Mucosa of stomach (tissue), 1 donor: ENCODE measurements around the gene AKR7A3.
"Not testable (repeated sequence)": the region's sequence is repeated elsewhere in the genome, so short reads cannot be mapped to it uniquely, and the experiment has no call there.

Experiments used
- H3K27me3 ChIP-seq: one replicate; pipeline ENCODE4 v1.7.0; 2013; ENCODE audit warnings: mild to moderate bottlenecking, low read length; ENCODE audit not compliant: control insufficient read depth, insufficient read depth
- H3K36me3 ChIP-seq: one replicate; pipeline ENCODE4 v1.7.0; 2013; ENCODE audit warnings: low read length; ENCODE audit not compliant: control insufficient read depth, insufficient read depth
- H3K4me1 ChIP-seq: one replicate; pipeline ENCODE4 v1.7.0; 2013; ENCODE audit warnings: mild to moderate bottlenecking, low read length; ENCODE audit not compliant: control insufficient read depth, insufficient read depth
- H3K4me3 ChIP-seq: one replicate; pipeline ENCODE4 v1.7.0; 2013; ENCODE audit warnings: low read length
- H3K9ac ChIP-seq: one replicate; pipeline ENCODE4 v1.7.0; 2013; ENCODE audit warnings: mild to moderate bottlenecking, low read length, moderate library complexity
- H3K9me3 ChIP-seq: one replicate; pipeline ENCODE4 v1.7.0; 2013; ENCODE audit warnings: mild to moderate bottlenecking, low read length, moderate library complexity; ENCODE audit not compliant: control insufficient read depth
- donor health status: Pancreatic carcinoma.

AKR7A3 gene

DNA sequence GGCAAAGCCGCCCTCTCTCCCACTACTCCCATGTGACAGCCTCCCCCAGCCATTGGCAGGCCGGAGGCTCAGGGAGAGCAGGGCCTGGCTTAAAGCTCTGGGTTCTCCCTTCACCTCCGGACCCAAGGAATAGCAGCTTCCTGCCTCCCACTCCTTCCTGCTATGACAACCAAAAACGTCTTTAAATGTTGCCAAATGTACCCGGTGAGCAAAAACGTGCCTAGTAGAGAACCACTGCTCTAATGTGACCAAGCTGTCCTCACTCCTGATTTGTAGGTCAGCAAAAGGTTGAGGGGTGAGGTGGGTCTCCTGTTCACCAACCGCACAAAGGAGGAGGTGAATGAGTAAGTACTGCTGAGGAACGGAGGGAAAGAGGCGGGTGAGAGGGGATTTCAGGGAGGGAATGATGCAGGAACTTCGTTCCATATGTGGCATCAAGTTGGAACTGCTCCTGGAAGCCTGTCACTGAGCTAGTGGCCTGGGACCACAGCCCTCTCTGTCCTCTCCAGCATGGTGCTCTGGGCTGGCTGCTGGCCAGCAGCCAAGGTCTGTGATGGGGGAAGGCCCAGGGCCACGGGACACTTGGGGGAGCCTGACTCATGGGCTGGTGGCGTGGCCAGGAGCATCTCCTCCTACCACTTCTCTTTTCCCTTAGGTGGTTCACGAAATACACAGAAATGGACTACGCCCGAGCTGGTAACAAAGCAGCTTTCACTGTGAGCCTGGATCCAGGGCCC, 31.2 kb downstream of the AKR7A3 start:
- no peaks in the 10 kb centered on the region for H3K9me3 ChIP-seq
- no peak overlapping the region for H3K4me3 ChIP-seq
- H3K27me3 ChIP-seq = no peaks in the 10 kb centered on the region
- peaks cover 10% of the 10 kb centered on the region for H3K36me3 ChIP-seq
- no peak overlapping the region for H3K9ac ChIP-seq
- H3K4me1 ChIP-seq = peaks cover 15% of the 10 kb centered on the region

DNA sequence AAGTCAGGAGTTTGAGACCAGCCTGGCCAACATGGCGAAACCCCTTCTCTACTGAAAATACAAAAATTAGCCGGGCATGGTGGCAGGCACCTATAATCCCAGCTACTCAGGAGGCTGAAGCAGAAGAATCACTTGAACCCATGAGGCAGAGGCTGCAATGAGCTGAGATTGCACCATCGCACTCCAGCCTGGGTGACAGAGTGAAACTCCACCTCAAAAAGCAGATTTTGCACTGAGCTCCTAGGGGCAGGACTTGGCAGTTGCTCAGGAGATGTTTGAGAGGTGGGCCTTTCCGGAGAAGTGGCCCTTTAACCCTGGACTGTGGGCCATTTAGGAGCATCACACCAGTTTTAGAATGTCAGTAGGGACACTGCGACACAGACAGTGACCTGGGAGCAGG, 32.3 kb downstream of the AKR7A3 start:
- H3K36me3 ChIP-seq, H3K27me3 ChIP-seq, H3K9ac ChIP-seq, H3K4me3 ChIP-seq, H3K9me3 ChIP-seq: not testable (repeated sequence)
- H3K4me1 ChIP-seq = peaks cover 18% of the 10 kb centered on the region

DNA sequence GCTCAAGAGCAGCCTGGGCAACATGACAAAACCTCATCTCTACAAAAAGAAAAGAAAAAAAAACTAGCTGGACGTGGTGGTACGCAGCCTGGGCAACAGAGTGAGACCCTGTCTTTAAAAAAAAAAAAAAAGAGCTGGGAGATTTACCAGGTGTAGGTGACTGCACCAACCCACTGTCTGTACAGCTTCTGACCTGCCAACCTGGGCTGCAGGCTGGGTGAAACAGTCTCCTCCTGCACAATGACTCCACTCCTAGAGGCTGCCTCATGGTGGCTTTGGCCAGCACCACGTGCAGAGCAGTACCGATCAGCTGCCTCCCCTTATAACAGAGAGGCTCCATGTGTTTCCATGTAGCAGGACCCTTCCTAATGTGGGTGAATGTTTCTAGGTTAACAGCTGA, 33.3 kb downstream of the AKR7A3 start:
- Histone ChIP-seq H3K27me3 (no peaks in the 10 kb centered on the region), H3K4me1 (peaks cover 19% of the 10 kb centered on the region), H3K36me3 (peaks cover 6% of the 10 kb centered on the region), H3K9ac (no peak overlapping the region), H3K4me3 (no peak overlapping the region), H3K9me3 (no peaks in the 10 kb centered on the region)

DNA sequence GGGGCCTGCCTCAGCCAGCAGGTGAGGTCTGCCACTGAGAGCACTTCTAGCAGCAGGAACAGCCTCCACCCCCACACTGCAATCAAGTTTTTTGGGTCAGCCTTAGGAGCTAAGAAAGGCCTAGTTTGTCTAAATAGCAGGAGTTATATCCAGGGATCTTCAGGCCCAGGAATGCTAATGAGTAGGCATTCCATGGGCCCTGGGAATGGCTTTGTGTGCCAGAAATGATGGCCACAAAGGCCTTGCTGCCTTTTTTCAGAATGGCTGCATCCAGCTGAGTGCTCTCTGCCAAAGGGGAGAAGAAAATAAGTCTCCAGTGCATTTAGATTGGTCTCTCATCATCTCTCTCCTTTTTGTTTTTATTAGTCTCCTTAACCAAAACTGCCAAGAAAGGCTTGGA, 34.2 kb downstream of the AKR7A3 start:
- Histone ChIP-seq H3K27me3 (no peaks in the 10 kb centered on the region), H3K36me3 (peaks cover 4% of the 10 kb centered on the region), H3K9ac (no peak overlapping the region), H3K4me1 (peaks cover 15% of the 10 kb centered on the region), H3K9me3 (no peaks in the 10 kb centered on the region), H3K4me3 (no peak overlapping the region)

DNA sequence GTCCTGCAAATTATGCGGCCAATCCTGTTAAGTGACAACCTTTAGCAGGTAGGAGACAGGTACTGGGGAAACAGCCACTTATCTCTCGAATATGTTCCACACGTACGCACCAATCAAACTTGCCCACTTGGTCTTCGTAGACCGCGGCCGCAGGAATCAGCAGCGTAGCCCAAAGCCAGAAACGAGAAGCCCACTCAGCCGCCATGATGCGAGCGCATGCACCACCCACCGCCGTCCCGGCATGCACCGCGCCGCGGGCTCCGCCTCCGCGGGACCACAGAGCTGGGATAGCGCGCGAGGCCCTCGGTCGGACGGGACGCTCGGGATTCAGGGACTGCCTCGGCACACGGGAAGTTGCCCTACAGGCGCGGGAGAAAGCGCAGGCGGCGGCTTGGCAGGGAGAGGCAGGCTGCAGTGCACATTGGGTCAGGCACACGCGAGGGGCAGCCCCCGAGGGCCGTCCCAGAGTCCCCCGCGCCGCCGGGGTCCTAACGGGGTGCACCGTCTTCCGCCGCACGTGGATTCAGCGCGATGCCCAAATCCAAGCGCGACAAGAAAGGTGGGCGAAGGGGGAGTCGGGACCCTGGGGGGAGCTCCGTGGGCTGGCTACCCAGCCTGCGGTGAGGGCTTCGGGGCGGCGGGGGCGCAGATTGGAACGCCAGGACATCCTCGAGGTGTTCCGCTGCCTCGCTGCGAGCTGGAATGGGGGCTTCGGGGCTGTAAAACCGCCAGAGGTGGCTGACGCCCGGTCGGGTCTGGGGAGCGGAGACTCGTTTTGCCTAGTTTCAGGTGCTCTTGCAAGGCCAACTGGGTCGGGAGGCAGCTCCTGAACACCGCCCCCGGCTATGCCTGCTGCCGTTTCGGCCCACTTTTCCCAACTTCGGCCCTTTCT, 37.0 kb downstream of the AKR7A3 start, which contains the start of the genes EMC1 and MRTO4:
Gene EMC1, minus strand, starts transcription at position 220 of the 892 bp plus-strand sequence. Its CDS starts 15 bp downstream, at position 205.
Gene MRTO4, plus strand, starts transcription at position 501 of the 892 bp plus-strand sequence. Its CDS starts 31 bp downstream, at position 532.
- H3K27me3 ChIP-seq = no peaks in the 10 kb centered on the region
- H3K9me3 ChIP-seq = no peaks in the 10 kb centered on the region
- H3K4me3 ChIP-seq = peak within 1 kb of the TSS; percentile 68
- peak within 1 kb of the TSS; percentile 82 for H3K9ac ChIP-seq
- peaks cover 15% of the 10 kb centered on the region for H3K4me1 ChIP-seq
- no peaks in the 10 kb centered on the region for H3K36me3 ChIP-seq

DNA sequence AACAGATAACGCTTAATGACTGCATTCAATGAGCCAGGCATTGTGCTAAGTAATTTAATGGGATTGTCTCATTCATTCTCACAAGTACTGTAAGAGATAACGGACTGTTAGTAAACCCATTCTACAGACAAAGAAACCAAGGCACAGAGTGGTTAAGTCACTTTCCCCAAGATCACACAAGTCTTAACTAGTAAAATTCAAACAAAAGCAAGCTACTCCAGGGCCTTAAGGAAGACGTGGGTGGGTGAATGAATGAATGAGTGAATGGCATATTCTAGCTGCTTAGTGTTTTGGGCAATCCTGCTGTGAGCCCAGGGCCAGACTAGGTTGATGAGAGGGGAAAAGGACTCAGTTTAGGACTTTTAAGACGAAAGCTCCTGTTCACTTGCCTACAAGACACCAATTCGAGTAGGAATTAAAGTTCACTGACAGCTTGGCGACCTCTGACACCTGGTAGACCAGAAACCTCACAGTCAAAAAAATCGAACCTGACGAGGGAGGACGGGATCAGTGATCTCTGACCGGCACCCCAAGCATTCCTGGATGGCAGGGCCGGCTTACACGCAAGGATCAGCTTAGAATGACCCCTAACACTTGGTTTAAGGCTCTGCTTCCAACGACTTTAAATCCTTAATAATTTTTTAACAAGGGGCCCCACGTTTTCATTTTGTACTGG, 37.8 kb downstream of the AKR7A3 start:
- Histone ChIP-seq H3K27me3 (no peaks in the 10 kb centered on the region), H3K4me1 (peaks cover 15% of the 10 kb centered on the region), H3K36me3 (no peaks in the 10 kb centered on the region)

DNA sequence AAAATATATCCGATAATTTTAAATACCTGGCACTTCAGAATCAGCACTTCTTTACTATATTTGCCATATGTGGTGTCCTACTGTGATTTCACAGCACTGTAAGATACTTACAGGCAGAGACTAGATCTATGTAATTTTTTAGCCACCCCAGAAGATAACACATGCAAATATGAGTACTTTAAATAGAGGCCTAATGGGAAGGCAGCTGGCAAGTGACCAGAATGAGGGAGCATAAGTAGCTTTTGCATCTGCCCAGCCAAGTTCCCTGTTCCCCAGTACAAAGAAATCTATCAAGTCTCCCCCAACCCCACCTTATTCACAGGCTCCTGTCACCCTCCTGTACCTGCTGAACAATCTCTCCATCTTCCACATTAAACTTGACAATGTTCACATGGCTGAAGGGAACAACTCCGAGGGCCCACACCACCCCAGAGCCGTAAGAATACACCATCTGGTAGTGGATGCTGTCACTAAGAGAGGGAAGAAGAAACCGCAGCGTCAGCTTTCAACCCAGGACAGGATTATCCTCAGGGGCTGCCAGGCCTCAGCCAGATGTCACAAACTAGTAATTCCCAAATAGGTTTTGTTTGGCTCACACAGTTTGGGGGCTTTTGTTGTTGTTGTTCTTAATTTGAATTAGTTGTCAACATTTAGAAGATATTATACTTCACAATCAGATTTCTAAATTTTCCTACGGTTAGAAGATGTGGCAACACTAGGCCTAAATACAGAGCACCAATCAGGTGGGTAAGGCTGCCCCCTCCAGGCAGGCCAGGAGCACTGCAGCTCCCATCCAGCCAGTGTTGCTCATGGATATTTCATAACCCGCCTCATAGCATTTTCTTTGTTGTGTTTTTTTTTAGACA, 47.7 kb downstream of the AKR7A3 start:
- Histone ChIP-seq H3K4me1 (no peaks in the 10 kb centered on the region), H3K36me3 (peaks cover 24% of the 10 kb centered on the region), H3K27me3 (no peaks in the 10 kb centered on the region), H3K9me3 (no peaks in the 10 kb centered on the region), H3K4me3 (no peak overlapping the region), H3K9ac (peak overlapping the region; percentile 16)

More for the DNA sequence above, 37.8 kb downstream of the AKR7A3 start:
- Histone ChIP-seq H3K9ac (peak overlapping the region; percentile 82), H3K9me3 (no peaks in the 10 kb centered on the region), H3K4me3 (peak overlapping the region; percentile 68)

DNA sequence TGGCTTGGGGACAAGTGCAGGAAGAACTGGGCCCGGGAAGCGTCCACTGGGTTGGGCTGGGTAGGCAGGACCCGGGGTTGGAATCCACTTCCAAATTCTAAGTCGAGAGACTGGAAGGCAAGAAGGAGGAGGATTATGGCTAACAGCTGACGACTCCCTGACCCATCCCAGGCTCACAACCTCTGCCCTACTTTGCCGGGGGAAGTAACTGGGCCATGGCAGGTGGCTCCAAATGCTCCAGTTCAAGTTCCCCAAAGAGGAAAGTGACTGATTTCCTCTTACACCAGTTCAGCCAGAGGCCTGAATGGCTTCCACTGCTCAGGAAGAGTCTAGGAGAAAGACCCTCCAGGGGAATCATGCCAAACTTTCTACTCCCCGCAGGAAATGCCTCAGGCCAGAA, 48.7 kb downstream of the AKR7A3 start:
- H3K4me1 ChIP-seq = no peaks in the 10 kb centered on the region
- no peak overlapping the region for H3K4me3 ChIP-seq
- H3K36me3 ChIP-seq = peaks cover 24% of the 10 kb centered on the region
- H3K27me3 ChIP-seq = no peaks in the 10 kb centered on the region
- no peaks in the 10 kb centered on the region for H3K9me3 ChIP-seq
- H3K9ac ChIP-seq = no peak overlapping the region

DNA sequence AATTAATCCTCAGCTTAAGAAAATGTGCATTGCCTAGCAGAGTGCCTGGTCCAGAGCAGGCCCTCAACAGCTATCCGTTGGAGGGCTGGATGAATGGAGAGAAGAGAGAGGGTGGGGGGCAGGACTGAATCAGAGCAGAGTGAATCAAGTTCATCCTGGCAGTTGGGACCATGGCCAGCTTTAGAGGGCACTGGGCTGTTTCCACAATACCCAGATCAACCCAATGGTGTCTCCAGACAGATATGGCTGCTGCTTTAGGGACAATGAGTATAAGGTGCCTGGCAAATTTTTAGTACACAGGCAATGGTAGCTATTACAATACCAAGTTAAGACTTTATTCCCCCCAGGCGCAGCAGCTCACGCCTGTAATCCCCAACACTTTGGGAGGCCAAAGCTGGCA, 54.3 kb downstream of the AKR7A3 start:
- Histone ChIP-seq H3K36me3 (peaks cover 1% of the 10 kb centered on the region), H3K4me3 (no peak overlapping the region), H3K27me3 (no peaks in the 10 kb centered on the region), H3K9ac (no peak overlapping the region), H3K9me3 (no peaks in the 10 kb centered on the region), H3K4me1 (peaks cover 21% of the 10 kb centered on the region)
